NCI-H345 treated with DMSO at 0.1 percent for 48 hours (cell line): ENCODE data around the gene TTF2.
"Not testable (repeated sequence)": the region's sequence is repeated elsewhere in the genome, so short reads cannot be mapped to it uniquely, and the experiment has no call there.

Experiments used
- DNase-seq: peaks from one replicate; lab custom pipeline; 2025; ENCODE audit not compliant: unreplicated experiment; lab: John Stamatoyannopoulos, UW

Gene TTF2

GRCh38 chr1:117147856-117148588 lies 87.9 kb downstream of the TTF2 start:
- no peak for DNase-seq

- no peak for DNase-seq
Observed at GRCh38 chr1:117150316-117150715, 90.2 kb downstream of the TTF2 start.

GRCh38 chr1:117151305-117151704 lies 91.2 kb downstream of the TTF2 start:
- DNase-seq = not testable (repeated sequence)
